Keratinocyte (primary cell): ENCODE results near the gene POR.

Experiments used
- EZH2 ChIP-seq: IDR thresholded peaks from one replicate; pipeline ENCODE4 v1.6.1; 2012; ENCODE audit warnings: inconsistent platforms, mild to moderate bottlenecking, low read length, moderate library complexity
- TF ChIP-seq, protein P1 (sequence below), 3 experiments: IDR thresholded peaks in 1 of 3; conservative IDR thresholded peaks in 1 of 3; optimal IDR thresholded peaks in 1 of 3; 2 replicates in 2 of 3; 3 replicates in 1 of 3; pipeline versions ENCODE3 to v1.5.1; 2011; ENCODE audit warnings: low read length in 3 of 3, mild to moderate bottlenecking in 3 of 3, moderate library complexity in 2 of 3, control low read depth in 1 of 3, inconsistent platforms in 1 of 3; ENCODE audit not compliant: insufficient read depth in 2 of 3; ENCODE audit errors: extremely low read depth in 1 of 3

GRCh38 chr7:75900617-75901315 is 14.2 kb upstream of the POR start:
- TF ChIP-seq, protein P1, sequence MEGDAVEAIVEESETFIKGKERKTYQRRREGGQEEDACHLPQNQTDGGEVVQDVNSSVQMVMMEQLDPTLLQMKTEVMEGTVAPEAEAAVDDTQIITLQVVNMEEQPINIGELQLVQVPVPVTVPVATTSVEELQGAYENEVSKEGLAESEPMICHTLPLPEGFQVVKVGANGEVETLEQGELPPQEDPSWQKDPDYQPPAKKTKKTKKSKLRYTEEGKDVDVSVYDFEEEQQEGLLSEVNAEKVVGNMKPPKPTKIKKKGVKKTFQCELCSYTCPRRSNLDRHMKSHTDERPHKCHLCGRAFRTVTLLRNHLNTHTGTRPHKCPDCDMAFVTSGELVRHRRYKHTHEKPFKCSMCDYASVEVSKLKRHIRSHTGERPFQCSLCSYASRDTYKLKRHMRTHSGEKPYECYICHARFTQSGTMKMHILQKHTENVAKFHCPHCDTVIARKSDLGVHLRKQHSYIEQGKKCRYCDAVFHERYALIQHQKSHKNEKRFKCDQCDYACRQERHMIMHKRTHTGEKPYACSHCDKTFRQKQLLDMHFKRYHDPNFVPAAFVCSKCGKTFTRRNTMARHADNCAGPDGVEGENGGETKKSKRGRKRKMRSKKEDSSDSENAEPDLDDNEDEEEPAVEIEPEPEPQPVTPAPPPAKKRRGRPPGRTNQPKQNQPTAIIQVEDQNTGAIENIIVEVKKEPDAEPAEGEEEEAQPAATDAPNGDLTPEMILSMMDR (optimal IDR thresholded peaks at IDR 0.05 in 1 of 3, IDR thresholded peaks at IDR 0.05 in 1 of 3, conservative IDR thresholded peaks at IDR 0.05 in 1 of 3; ENCODE audit: extremely low read depth in 1 of 3, insufficient read depth in 2 of 3, low read length in 3 of 3), result no peak
- no peak for TF ChIP-seq EZH2
